Inflammatory macrophage treated with lipopolysaccharide for 4 hours (primary cell): ENCODE measurements around the gene CCDC148.
A peak's percentile ranks its signal among the peaks of the same experiment; 100 is the strongest.

Experiments used
- DNase-seq: peaks from one replicate; pipeline ENCODE4 v3.0.0-alpha.2; 2020

Gene CCDC148

DNA sequence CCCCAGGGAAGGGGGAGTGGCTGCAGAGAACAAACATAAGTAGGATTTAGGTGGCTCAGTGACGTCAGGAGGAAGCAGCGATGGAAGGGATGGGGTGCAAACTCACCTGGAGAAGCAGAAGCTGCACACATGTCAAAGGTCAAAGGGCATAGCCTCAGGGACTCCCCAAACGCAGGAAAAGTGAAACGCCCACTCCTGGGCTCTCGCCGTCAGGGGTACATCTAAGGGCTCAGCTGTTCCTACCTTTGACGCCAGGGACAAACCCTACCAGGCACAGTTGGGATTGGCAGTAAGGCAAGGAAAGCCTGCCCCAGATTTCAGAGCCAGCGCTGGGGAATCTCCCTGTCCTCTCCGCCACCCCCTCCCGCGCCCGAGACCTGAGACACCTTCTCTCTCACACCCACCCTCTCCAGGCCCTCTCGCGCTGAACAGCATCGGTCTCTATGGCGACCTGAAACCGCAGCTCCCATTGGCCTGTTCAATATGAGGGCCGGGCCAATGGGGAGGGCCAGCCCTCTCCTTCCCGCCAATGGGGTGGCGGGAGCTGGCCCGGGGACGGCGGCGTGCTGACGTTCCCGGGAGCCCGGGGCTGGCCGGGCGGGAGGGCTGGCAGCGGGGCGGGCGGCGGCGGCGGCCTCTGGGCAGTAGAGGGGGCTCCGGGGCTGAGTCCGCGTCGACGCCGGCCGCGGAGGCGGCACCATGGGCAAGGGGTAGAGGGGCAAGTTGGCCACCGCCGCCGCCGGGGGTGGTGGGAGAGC lies at the start of gene CCDC148, which contains the start of gene PKP4:
TSS of gene CCDC148 (minus strand) at position 445 of the 758 bp plus-strand sequence. CDS start at position 131, 314 bp downstream.
TSS of gene PKP4 (plus strand) at position 644 of the 758 bp plus-strand sequence. CDS start 76,233 bp downstream, outside the sequence.
- peak; percentile 89 for DNase-seq

- no peak for DNase-seq
Measured at GRCh38 chr2:158505448-158505934, 48.9 kb upstream of the CCDC148 start.

DNA sequence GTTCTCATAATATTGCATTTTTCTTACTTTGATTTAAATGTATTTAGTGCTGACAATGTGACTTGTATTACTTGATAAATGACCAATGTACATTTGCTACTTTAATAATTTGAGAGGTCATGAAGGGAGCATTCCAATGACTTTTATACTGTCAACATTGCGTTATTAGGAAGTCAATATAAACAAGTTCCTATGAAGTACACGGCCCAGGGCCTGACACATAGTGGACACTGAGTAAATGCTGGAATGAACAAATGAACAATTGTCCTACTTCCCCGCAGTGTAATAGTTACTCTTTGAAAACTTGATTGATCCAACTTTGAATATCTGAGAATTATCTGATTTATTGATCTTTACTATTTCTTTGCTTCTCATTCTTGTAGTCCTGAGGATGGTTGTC lies 47.5 kb upstream of the CCDC148 start:
- no peak for DNase-seq

DNA sequence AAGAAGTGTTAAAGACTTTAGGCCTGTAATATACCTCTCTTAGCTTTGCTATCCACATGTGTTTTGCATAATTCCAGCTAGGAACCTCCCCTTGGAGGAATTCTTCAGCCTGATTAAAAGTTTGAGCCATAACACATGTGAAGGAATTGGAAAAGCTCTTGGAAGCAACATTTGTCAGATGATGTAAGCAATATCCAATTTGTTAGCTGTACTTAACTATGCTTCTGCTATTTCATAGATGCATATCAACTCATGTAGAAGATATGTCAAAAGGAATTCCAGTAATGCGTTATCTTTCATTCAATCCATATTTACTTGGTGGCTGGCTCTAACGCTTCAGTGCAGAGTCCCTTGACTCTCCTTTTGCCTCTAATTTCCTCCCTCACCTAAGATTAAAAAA lies 46.4 kb upstream of the CCDC148 start:
- DNase-seq, result no peak

DNA sequence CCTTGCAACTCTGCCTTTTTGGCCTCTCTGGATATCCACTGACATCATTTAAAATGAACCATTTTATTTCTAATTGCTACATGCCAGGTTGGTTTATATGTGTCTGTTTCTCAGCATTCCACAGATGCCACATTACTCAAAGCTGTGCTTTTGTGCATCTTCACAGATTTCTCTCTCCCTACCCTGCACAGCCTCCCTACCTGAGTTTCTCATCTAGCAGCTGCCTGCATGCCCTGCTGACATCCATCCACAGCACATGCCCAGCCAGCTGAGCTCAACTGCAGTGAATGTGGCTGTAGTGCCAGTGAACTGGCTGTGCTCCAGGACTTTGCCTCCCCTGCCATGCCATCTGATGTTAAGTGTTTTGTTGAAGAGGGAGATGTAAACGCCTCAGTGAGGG lies 44.7 kb upstream of the CCDC148 start:
- DNase-seq, result no peak

GRCh38 chr2:158500333-158500732 lies 43.8 kb upstream of the CCDC148 start:
- no peak for DNase-seq

DNA sequence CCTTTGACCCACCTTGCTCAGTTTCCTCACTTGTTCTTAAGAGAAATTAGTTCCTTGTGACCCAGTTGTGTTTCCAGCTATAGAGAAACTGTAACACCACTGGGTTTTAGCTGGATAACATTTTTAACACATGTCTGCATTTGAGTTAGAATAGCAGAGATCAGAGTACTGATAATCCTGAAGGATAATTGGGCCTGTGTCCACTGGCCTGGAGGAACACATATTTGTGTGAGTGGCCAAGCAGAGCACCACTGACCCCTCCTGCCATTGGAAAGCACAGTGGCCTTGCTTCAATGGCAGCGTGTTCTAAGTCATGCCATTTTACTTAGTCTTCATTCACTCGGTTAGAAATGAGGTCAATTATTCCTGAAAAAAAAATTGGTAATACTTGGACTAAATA lies 42.8 kb upstream of the CCDC148 start:
- no peak for DNase-seq

- DNase-seq, result no peak
Measured at GRCh38 chr2:158498749-158499136, 42.2 kb upstream of the CCDC148 start.

- DNase-seq, result no peak
Measured at GRCh38 chr2:158498043-158498748, 41.6 kb upstream of the CCDC148 start.

DNA sequence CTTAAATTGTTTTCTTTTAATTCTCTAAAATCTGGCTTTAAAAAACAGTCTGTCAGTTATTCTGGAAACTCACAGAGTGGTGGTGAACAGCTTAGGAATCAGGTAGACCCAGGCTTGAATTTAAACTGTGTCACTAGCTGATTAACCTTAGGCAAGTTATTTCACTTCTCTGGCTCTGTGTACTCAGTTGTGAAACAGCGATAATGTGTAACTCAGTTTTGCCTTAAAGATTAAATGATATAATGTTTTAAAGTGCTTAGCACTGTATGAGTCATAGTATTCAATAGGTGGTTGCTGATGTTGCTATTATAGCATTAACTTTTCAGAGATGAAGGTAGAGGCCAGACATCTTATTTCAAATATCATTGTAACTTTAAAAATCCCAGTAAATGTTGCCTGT lies 40.9 kb upstream of the CCDC148 start:
- DNase-seq, result no peak

DNA sequence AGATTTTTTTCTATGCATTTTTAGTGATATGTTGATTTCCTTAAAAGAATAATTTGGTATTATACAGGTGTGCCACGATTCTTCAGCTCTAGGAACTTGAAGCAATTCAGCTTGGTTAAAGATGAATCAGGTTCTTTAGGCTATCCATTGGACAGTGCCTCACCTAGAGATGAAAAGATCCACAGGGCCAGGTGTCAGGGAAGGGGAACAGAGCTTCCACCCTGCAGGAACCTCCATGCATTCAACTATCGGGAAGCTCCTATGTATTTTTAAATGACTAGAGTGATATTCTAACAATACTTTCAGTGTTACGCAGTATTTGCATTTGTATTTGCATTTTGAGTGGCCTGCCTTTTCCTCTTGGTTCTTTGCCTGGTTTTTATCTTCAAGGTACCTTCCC lies 40.4 kb upstream of the CCDC148 start:
- DNase-seq, result no peak

DNA sequence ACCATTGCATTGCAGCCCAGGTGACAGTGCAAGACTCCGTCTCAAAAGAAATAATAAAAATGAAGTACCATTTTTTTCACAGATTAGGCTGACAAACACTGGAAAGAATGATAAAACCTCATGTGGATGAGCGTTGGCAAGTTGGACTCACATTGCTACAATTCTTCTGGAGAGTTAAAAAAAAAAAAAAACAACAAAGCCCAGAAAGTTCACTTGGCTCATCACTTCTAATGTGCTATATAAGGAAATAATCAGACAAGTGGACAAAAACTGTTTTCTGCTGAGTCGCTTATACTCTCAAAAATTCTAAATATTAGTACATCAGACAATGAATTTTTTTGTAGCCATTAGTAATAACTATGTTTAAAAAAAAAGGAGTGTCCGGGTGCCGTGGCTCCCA lies 38.6 kb upstream of the CCDC148 start:
- no peak for DNase-seq

DNA sequence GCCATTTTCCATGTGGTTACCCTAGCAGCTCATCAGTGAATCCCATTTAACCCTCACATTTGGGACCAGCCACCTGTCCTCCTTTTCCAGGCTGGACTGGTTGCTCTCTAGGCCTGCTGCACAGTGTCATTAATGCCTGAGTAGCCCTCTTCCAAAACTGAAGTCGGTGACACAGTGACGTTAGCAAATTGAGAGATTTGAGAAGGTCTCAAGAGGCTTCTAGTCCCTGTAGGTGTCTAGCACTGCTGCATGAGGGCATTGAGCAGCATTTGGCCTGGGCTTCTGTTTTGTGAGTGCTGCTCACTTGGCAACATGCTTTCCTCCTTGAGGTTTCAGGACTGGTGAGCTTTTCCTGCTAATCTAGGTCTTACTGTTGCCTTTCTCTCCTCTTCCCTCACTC lies 36.9 kb upstream of the CCDC148 start:
- no peak for DNase-seq

- DNase-seq, result no peak
Measured at GRCh38 chr2:158491072-158491471, 34.5 kb upstream of the CCDC148 start.

DNA sequence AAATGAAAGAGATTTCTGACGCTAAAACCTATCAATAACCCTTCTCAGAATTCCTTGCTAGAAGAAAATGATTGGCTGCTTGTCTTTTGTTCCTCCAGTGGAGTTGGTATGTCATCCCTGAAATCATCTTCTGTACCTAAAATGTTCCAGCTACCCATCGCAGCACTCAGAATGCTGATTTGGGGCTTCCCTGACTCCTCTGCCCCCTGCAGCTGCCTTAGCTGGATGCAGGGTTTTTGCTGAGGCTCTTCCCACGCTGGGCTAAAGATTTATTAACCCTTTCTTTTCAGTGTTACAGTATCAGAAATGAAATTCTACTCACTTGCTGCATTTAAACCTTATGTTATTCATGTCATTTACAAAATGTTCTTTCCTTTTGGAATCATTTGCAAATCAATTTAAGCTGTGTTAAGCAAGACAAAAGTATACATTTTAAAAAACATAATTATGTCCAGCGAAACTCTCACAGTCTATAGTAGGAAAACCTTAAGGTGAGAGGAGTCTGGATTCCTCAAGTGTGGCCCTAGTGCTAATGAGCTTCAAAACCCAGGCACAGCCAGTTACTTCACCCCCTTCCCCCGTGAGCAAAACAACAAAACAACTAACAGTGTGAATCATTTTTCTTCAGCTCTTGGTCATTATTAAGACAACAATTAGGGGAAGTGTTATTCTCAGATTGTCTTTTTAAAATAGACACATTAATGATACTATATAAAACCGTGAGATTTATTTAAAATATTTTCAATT lies 33.0 kb upstream of the CCDC148 start:
- no peak for DNase-seq

DNA sequence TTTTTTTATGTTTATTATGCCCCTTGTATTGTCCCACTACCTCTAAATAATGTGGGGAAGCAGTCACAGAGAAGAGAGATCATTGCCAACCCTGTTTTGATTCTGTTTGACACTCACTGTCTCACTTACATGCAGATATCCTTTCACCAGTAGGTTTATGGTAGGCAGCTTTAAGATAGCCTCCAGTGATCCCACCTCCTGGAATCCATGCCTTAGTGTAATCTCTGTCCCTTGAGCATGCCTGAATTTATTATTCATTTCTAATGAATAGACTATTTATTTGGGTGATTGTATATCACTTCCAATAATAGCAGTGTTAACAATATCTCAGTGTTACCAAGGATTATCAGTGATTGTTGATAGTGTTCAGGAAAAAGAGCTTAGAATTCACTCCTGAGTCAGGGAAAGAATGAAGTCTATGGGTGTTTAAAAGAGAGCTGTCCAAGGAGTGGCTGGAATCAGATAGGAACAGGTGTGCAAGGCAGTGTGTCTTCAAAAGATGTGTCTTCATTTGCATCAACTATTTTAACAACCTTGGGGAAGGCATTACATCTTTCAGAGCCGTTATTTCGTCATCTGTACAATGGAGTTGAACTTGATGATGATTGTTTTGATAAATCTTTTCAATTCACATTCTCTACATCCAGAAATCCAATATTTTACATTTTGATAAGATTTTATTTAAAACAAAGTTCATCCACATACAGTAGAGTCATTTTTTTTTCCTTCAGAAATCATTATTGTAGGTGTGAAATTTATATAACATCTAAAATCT lies 32.1 kb upstream of the CCDC148 start:
- DNase-seq, result no peak

- DNase-seq, result no peak
Measured at GRCh38 chr2:158487419-158487818, 30.9 kb upstream of the CCDC148 start.

DNA sequence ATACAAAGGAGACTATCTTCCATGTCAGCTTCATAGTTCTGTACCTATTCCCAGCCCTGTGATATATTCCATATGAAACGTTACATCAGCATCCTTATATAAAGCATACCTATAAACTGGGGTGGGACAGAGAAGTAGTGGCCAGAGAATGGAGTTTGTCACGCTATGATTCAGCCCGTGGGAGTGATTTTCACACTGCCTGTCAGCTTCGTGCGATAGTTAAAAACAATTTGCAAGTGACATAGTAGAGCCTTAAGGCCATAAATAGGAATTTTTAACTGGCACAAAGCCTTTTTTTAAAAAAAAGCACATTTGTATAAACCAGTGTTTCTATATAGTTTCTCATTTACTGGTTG lies 30.4 kb upstream of the CCDC148 start:
- no peak for DNase-seq

DNA sequence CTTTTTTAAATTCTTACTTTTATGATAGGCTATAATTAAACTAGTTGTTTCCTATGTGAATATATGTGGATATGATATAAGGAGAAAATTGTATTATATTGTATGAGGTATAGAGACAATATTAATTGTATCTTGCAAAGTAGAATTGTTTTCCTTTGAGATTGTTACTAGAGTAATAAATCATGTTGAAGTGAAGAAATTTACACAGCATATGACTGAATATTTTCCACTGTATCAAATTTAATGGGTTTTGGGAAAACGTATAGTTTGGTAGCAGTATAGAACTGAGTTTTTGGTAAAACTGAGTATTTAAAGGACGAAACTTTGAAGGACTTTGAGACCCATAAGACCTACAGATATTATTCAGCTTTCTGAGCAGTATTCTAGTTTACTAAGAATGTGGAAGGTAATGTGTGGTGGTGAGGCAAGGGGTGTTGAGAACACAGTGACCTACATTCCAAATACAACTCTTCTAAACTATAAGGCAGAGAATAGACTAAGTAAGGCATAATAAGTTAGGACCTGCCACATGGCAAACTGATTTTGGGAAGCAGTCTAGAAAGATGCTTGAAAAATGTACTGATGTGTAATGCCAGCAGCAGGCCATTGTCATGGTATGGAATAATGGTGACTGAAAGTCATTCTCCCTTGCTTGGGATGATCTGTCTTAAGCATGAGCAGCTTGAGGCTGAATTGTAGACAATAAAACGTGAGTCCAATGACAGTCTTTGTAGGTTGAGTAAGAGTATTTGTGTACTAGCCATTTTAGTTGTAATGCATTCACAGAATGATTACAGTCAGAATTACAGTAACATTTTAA lies 29.8 kb upstream of the CCDC148 start:
- DNase-seq, result no peak

GRCh38 chr2:158484892-158485556 lies 28.5 kb upstream of the CCDC148 start:
- DNase-seq, result no peak

DNA sequence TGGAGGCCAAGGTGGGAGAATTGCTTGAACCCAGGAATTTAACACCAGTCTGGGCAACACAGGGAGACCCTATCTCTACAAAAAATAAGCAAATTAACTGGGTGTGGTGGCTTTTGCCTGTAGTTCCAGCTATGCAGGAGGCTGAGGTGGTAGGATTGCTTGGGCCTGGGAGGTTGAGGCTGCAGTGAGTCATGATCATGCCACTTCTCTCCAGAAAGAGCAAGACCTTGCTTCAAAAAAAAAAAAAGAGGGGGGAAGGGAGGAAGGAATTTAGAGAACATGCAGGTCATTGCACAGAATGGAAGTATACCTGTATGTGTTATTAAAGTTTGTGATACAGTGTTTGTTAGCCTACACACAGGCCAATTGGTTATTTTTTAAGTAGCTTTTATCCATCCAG lies 26.0 kb upstream of the CCDC148 start:
- peak; percentile 21 for DNase-seq
